Keratinocyte (primary cell): ENCODE results near the gene WDR1. TPM values are rescaled to one million over a fixed set of nuclear protein-coding genes. Genes with fewer than 3 reads are reported as not detected.

Source experiments
- DNase-seq: peaks from one replicate; pipeline ENCODE4 v3.0.0-alpha.2; 2011; ENCODE audit warnings: low read depth, missing footprints, low spot score
- FAIRE-seq: peaks from 2 replicates; lab custom pipeline; 2011; peaks lifted over from hg19 to GRCh38; lab: Jason Lieb, UNC
- H2AFZ ChIP-seq: 2 replicates; pipeline ENCODE4 v1.6.0; 2012; ENCODE audit warnings: low read length, control low read depth, inconsistent platforms; ENCODE audit not compliant: control insufficient read depth
- H3K27ac ChIP-seq: 2 replicates; pipeline ENCODE4 v1.5.1; 2011; ENCODE audit warnings: low read length; ENCODE audit not compliant: control insufficient read depth, insufficient read depth
- H3K27me3 ChIP-seq: 3 replicates; pipeline ENCODE4 v1.6.0; 2011; ENCODE audit warnings: low read length; ENCODE audit not compliant: control insufficient read depth, insufficient read depth; ENCODE audit errors: extremely low read depth
- H3K36me3 ChIP-seq, 2 experiments: 2 replicates in 1 of 2; 3 replicates in 1 of 2; pipeline ENCODE4 v1.5.1; 2011; ENCODE audit warnings: low read length in 2 of 2, mild to moderate bottlenecking in 1 of 2; ENCODE audit not compliant: control insufficient read depth in 2 of 2, insufficient read depth in 2 of 2; ENCODE audit errors: extremely low read depth in 1 of 2
- H3K4me1 ChIP-seq: 3 replicates; pipeline ENCODE4 v1.5.1; 2011; ENCODE audit warnings: low read length; ENCODE audit not compliant: control insufficient read depth, insufficient read depth; ENCODE audit errors: extremely low read depth
- H3K4me2 ChIP-seq: 3 replicates; pipeline ENCODE4 v1.6.0; 2011; ENCODE audit warnings: low read depth, low read length; ENCODE audit not compliant: control insufficient read depth, insufficient read depth; ENCODE audit errors: extremely low read depth
- H3K4me3 ChIP-seq, 3 experiments: fragments of 200-600 bp in 1 of 3; sonication (generic) in 1 of 3; 2 replicates in 2 of 3; 3 replicates in 1 of 3; pipeline ENCODE4 v1.5.1; 2011 to 2016; ENCODE audit warnings: low read length in 3 of 3, mild to moderate bottlenecking in 3 of 3, control low read depth in 2 of 3, inconsistent platforms in 1 of 3, low read depth in 1 of 3, mixed read lengths in 1 of 3, mixed run types in 1 of 3, moderate library complexity in 1 of 3; ENCODE audit not compliant: control insufficient read depth in 2 of 3, insufficient read depth in 2 of 3; ENCODE audit errors: extremely low read depth in 1 of 3
- H3K79me2 ChIP-seq: 2 replicates; pipeline ENCODE4 v1.6.0; 2012; ENCODE audit warnings: low read length; ENCODE audit not compliant: control insufficient read depth, insufficient read depth
- H3K9ac ChIP-seq: 3 replicates; pipeline ENCODE4 v1.6.0; 2011; ENCODE audit warnings: low read length; ENCODE audit not compliant: control insufficient read depth, insufficient read depth; ENCODE audit errors: extremely low read depth
- H3K9me1 ChIP-seq: 3 replicates; pipeline ENCODE4 v1.6.0; 2011; ENCODE audit warnings: low read length; ENCODE audit not compliant: control insufficient read depth, insufficient read depth; ENCODE audit errors: extremely low read depth
- H3K9me3 ChIP-seq: 2 replicates; pipeline ENCODE4 v1.5.1; 2012; ENCODE audit warnings: low read depth, low read length; ENCODE audit not compliant: control insufficient read depth
- H4K20me1 ChIP-seq: 3 replicates; pipeline ENCODE4 v1.6.0; 2011; ENCODE audit warnings: low read length; ENCODE audit not compliant: control insufficient read depth, insufficient read depth; ENCODE audit errors: extremely low read depth
- CTCF ChIP-seq, 3 experiments: IDR thresholded peaks in 1 of 3; conservative IDR thresholded peaks in 1 of 3; optimal IDR thresholded peaks in 1 of 3; 2 replicates in 2 of 3; 3 replicates in 1 of 3; pipeline versions ENCODE3 to v1.5.1; 2011; ENCODE audit warnings: low read length in 3 of 3, mild to moderate bottlenecking in 3 of 3, moderate library complexity in 2 of 3, control low read depth in 1 of 3, inconsistent platforms in 1 of 3; ENCODE audit not compliant: insufficient read depth in 2 of 3; ENCODE audit errors: extremely low read depth in 1 of 3
- EZH2 ChIP-seq: IDR thresholded peaks from one replicate; pipeline ENCODE4 v1.6.1; 2012; ENCODE audit warnings: inconsistent platforms, mild to moderate bottlenecking, low read length, moderate library complexity
- dilution Hi-C: fragments of 300-500 bp; cut with MboI; formaldehyde crosslinking; loops from one replicate; pipeline ENCODE4 v1.7.0; 2020; ENCODE audit warnings: low sequenced_read_pairs; ENCODE audit not compliant: extremely low pct_ligation_motif_present
- polyA plus RNA-seq, 5 experiments: library from polyadenylated mRNA; depleted of rRNA in 3 of 5; stranded (reverse) in 3 of 5; stranded (forward) in 1 of 5; unstranded in 1 of 5; fragments of >200 nt; gene quantifications; 1 replicate in 1 of 5; 2 replicates in 3 of 5; 3 replicates in 1 of 5; pipeline versions ENCODE4 v1.2.1 to v1.2.3, GENCODE V29; 2011 to 2012; ENCODE audit warnings: missing spikeins in 2 of 5, low read depth in 1 of 5, low replicate concordance in 1 of 5

WDR1 gene
- polyA plus RNA-seq, 1 donor (not counting 4 experiments of a cell fraction or from before 2014, with no cell fraction given) = 423 TPM

GRCh38 chr4:10120943-10121567, 4.5 kb upstream of the WDR1 start:
- Histone ChIP-seq H3K27me3 (no peaks in the 10 kb centered on the region), H4K20me1 (no peaks in the 10 kb centered on the region), H3K79me2 (peaks cover 2% of the 10 kb centered on the region), H3K4me3 (no peak overlapping the region), H2AFZ (no peak overlapping the region), H3K9me1 (no peaks in the 10 kb centered on the region), H3K36me3 (no peaks in the 10 kb centered on the region), H3K27ac (no peak overlapping the region), H3K9ac (no peak overlapping the region), H3K4me1 (peaks cover 8% of the 10 kb centered on the region), H3K4me2 (no peak overlapping the region), H3K9me3 (no peaks in the 10 kb centered on the region)
- DNase-seq (no peak), FAIRE-seq (no peak)
- TF ChIP-seq CTCF (optimal IDR thresholded peaks at IDR 0.05 in 1 of 3, IDR thresholded peaks at IDR 0.05 in 1 of 3, conservative IDR thresholded peaks at IDR 0.05 in 1 of 3; ENCODE audit: extremely low read depth in 1 of 3, insufficient read depth in 2 of 3, low read length in 3 of 3) (no peak), EZH2 (no peak)
- dilution Hi-C loops = no loop called here

DNA sequence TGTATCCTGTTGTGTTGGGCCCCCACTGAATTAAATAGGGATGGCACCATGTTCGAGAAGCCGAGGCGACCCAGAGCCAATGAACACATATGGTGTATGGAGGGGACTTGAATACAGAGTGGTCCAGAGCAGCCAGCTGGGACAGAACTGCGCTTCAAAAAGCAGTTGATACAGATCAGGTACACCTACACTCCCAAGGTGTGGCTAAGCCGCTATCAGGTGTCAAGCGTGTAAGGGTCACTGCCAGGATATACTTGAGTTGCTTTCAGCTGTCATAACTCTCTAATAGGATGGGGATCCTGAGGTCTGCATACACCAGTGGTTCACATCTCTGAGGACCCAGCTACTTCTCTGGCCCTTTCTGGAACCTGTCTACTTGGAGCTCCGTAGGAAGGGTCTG, 3.2 kb upstream of the WDR1 start:
- Histone ChIP-seq H3K9me1 (peaks cover under 1% of the 10 kb centered on the region), H3K4me3 (no peak overlapping the region), H2AFZ (no peak overlapping the region), H3K79me2 (peaks cover 15% of the 10 kb centered on the region), H3K27me3 (no peaks in the 10 kb centered on the region), H4K20me1 (peaks cover 9% of the 10 kb centered on the region), H3K4me2 (no peak overlapping the region), H3K36me3 (peaks cover 2 to 10% of the 10 kb centered on the region in 2 experiments), H3K4me1 (peaks cover 18% of the 10 kb centered on the region), H3K27ac (no peak overlapping the region), H3K9ac (no peak overlapping the region), H3K9me3 (no peaks in the 10 kb centered on the region)
- FAIRE-seq (no peak), DNase-seq (no peak)
- TF ChIP-seq CTCF (optimal IDR thresholded peaks at IDR 0.05 in 1 of 3, IDR thresholded peaks at IDR 0.05 in 1 of 3, conservative IDR thresholded peaks at IDR 0.05 in 1 of 3; ENCODE audit: extremely low read depth in 1 of 3, insufficient read depth in 2 of 3, low read length in 3 of 3) (no peak), EZH2 (no peak)
- dilution Hi-C loops = no loop called here
